Dendritic cell treated with granulocyte-macrophage colony-stimulating factor and Interleukin-4, amounts not matched to agents 40 ng/mL and 50 ng/mL, for 4 days (primary cell): Measurements from ENCODE around the gene GALNT17.

Source experiments
- H3K27ac Mint-ChIP-seq: one replicate; pipeline ENCODE4 v1.8.0; 2022; ENCODE audit warnings: mild to moderate bottlenecking, mixed read lengths
- H3K27me3 Mint-ChIP-seq: one replicate; pipeline ENCODE4 v1.8.0; 2022; ENCODE audit warnings: mild to moderate bottlenecking, mixed read lengths
- H3K36me3 Mint-ChIP-seq: one replicate; pipeline ENCODE4 v1.8.0; 2022; ENCODE audit warnings: low read depth, mixed read lengths
- H3K4me1 Mint-ChIP-seq: one replicate; pipeline ENCODE4 v1.8.0; 2022; ENCODE audit warnings: low read depth, mixed read lengths
- H3K4me3 Mint-ChIP-seq: one replicate; pipeline ENCODE4 v1.8.0; 2022; ENCODE audit warnings: mild to moderate bottlenecking, moderate library complexity, mixed read lengths
- H3K9me3 Mint-ChIP-seq: one replicate; pipeline ENCODE4 v1.8.0; 2022; ENCODE audit warnings: mixed read lengths
- intact Hi-C: fragments of 100-400 bp; cut with micrococcal nuclease; formaldehyde crosslinking; loops from one replicate; pipeline ENCODE4 v1.15.0; 2022

The GALNT17 gene

GRCh38 chr7:71594736-71595135 is 462.8 kb downstream of the GALNT17 start:
- Mint-ChIP-seq H3K27ac (no peak overlapping the region), H3K9me3 (peaks cover 9% of the 10 kb centered on the region), H3K27me3 (no peaks in the 10 kb centered on the region), H3K4me3 (no peak overlapping the region), H3K36me3 (no peaks in the 10 kb centered on the region), H3K4me1 (no peaks in the 10 kb centered on the region)
- intact Hi-C loops, result no loop called here

GRCh38 chr7:71595176-71595575 is 463.2 kb downstream of the GALNT17 start:
- Mint-ChIP-seq H3K9me3 (peaks cover 9% of the 10 kb centered on the region), H3K4me1 (no peaks in the 10 kb centered on the region), H3K27me3 (no peaks in the 10 kb centered on the region), H3K36me3 (no peaks in the 10 kb centered on the region), H3K4me3 (no peak overlapping the region), H3K27ac (no peak overlapping the region)
- intact Hi-C loops, result no loop called here

- Mint-ChIP-seq H3K4me1 (no peaks in the 10 kb centered on the region), H3K27me3 (no peaks in the 10 kb centered on the region), H3K36me3 (no peaks in the 10 kb centered on the region), H3K27ac (no peak overlapping the region), H3K4me3 (no peak overlapping the region), H3K9me3 (no peaks in the 10 kb centered on the region)
- intact Hi-C loops, result no loop called here
Measured at GRCh38 chr7:71598553-71598952, 466.6 kb downstream of the GALNT17 start.

GRCh38 chr7:71601851-71602250 is 469.9 kb downstream of the GALNT17 start:
- intact Hi-C loops, result no loop called here
- Mint-ChIP-seq H3K4me3 (no peak overlapping the region), H3K27me3 (no peaks in the 10 kb centered on the region), H3K27ac (no peak overlapping the region), H3K4me1 (no peaks in the 10 kb centered on the region), H3K36me3 (no peaks in the 10 kb centered on the region), H3K9me3 (peaks cover 9% of the 10 kb centered on the region)

- H3K36me3 Mint-ChIP-seq, result no peaks in the 10 kb centered on the region
- H3K27ac Mint-ChIP-seq, result no peak overlapping the region
- H3K4me3 Mint-ChIP-seq, result no peak overlapping the region
- intact Hi-C loops, result no loop called here
- peaks cover 26% of the 10 kb centered on the region for H3K9me3 Mint-ChIP-seq
- H3K27me3 Mint-ChIP-seq, result no peaks in the 10 kb centered on the region
- H3K4me1 Mint-ChIP-seq, result no peaks in the 10 kb centered on the region
Measured at GRCh38 chr7:71604818-71605414, 473.0 kb downstream of the GALNT17 start.

- intact Hi-C loops, result no loop called here
- H3K9me3 Mint-ChIP-seq, result peaks cover 17% of the 10 kb centered on the region
- H3K4me1 Mint-ChIP-seq, result no peaks in the 10 kb centered on the region
- H3K27ac Mint-ChIP-seq, result no peak overlapping the region
- H3K4me3 Mint-ChIP-seq, result no peak overlapping the region
- H3K36me3 Mint-ChIP-seq, result no peaks in the 10 kb centered on the region
- H3K27me3 Mint-ChIP-seq, result no peaks in the 10 kb centered on the region
Measured at GRCh38 chr7:71611986-71612385, 480.0 kb downstream of the GALNT17 start.

GRCh38 chr7:71612911-71613310 is 481.0 kb downstream of the GALNT17 start:
- no peak overlapping the region for H3K4me3 Mint-ChIP-seq

GRCh38 chr7:71613313-71613712 is 481.4 kb downstream of the GALNT17 start:
- Mint-ChIP-seq H3K4me1 (no peaks in the 10 kb centered on the region), H3K27ac (no peak overlapping the region), H3K36me3 (no peaks in the 10 kb centered on the region), H3K9me3 (peaks cover 8% of the 10 kb centered on the region), H3K4me3 (no peak overlapping the region), H3K27me3 (no peaks in the 10 kb centered on the region)
- intact Hi-C loops, result no loop called here

More at GRCh38 chr7:71612911-71613310, 481.0 kb downstream of the GALNT17 start:
- no peaks in the 10 kb centered on the region for H3K36me3 Mint-ChIP-seq
- no peaks in the 10 kb centered on the region for H3K27me3 Mint-ChIP-seq
- H3K9me3 Mint-ChIP-seq, result peaks cover 11% of the 10 kb centered on the region
- no peaks in the 10 kb centered on the region for H3K4me1 Mint-ChIP-seq
- no peak overlapping the region for H3K27ac Mint-ChIP-seq
- intact Hi-C loops, result no loop called here

- H3K4me3 Mint-ChIP-seq, result no peak overlapping the region
- intact Hi-C loops, result no loop called here
- H3K4me1 Mint-ChIP-seq, result no peaks in the 10 kb centered on the region
- no peaks in the 10 kb centered on the region for H3K27me3 Mint-ChIP-seq
- no peak overlapping the region for H3K27ac Mint-ChIP-seq
- H3K36me3 Mint-ChIP-seq, result no peaks in the 10 kb centered on the region
- H3K9me3 Mint-ChIP-seq, result no peaks in the 10 kb centered on the region
Measured at GRCh38 chr7:71615017-71615416, 483.1 kb downstream of the GALNT17 start.

- no peak overlapping the region for H3K27ac Mint-ChIP-seq
- no peak overlapping the region for H3K4me3 Mint-ChIP-seq
- H3K9me3 Mint-ChIP-seq, result peaks cover under 1% of the 10 kb centered on the region
- no peaks in the 10 kb centered on the region for H3K36me3 Mint-ChIP-seq
- H3K27me3 Mint-ChIP-seq, result no peaks in the 10 kb centered on the region
- intact Hi-C loops, result no loop called here
- no peaks in the 10 kb centered on the region for H3K4me1 Mint-ChIP-seq
Measured at GRCh38 chr7:71616217-71616616, 484.3 kb downstream of the GALNT17 start.

- H3K4me3 Mint-ChIP-seq, result no peak overlapping the region
- H3K4me1 Mint-ChIP-seq, result no peaks in the 10 kb centered on the region
- H3K36me3 Mint-ChIP-seq, result no peaks in the 10 kb centered on the region
- peaks cover 19% of the 10 kb centered on the region for H3K9me3 Mint-ChIP-seq
- intact Hi-C loops, result no loop called here
- no peak overlapping the region for H3K27ac Mint-ChIP-seq
- H3K27me3 Mint-ChIP-seq, result no peaks in the 10 kb centered on the region
Measured at GRCh38 chr7:71618278-71618677, 486.3 kb downstream of the GALNT17 start.

- peaks cover 19% of the 10 kb centered on the region for H3K9me3 Mint-ChIP-seq
- no peaks in the 10 kb centered on the region for H3K27me3 Mint-ChIP-seq
- no peaks in the 10 kb centered on the region for H3K4me1 Mint-ChIP-seq
- H3K27ac Mint-ChIP-seq, result no peak overlapping the region
- intact Hi-C loops, result no loop called here
- no peak overlapping the region for H3K4me3 Mint-ChIP-seq
- H3K36me3 Mint-ChIP-seq, result no peaks in the 10 kb centered on the region
Measured at GRCh38 chr7:71625545-71625944, 493.6 kb downstream of the GALNT17 start.

GRCh38 chr7:71626206-71626605 is 494.3 kb downstream of the GALNT17 start:
- H3K27ac Mint-ChIP-seq, result no peak overlapping the region
- intact Hi-C loops, result no loop called here
- H3K27me3 Mint-ChIP-seq, result no peaks in the 10 kb centered on the region
- no peaks in the 10 kb centered on the region for H3K4me1 Mint-ChIP-seq
- no peak overlapping the region for H3K4me3 Mint-ChIP-seq
- H3K9me3 Mint-ChIP-seq, result peaks cover 19% of the 10 kb centered on the region
- no peaks in the 10 kb centered on the region for H3K36me3 Mint-ChIP-seq

- intact Hi-C loops, result no loop called here
- H3K36me3 Mint-ChIP-seq, result no peaks in the 10 kb centered on the region
- no peak overlapping the region for H3K4me3 Mint-ChIP-seq
- peaks cover 4% of the 10 kb centered on the region for H3K9me3 Mint-ChIP-seq
- H3K27me3 Mint-ChIP-seq, result no peaks in the 10 kb centered on the region
- no peak overlapping the region for H3K27ac Mint-ChIP-seq
- H3K4me1 Mint-ChIP-seq, result no peaks in the 10 kb centered on the region
Measured at GRCh38 chr7:71627651-71628050, 495.7 kb downstream of the GALNT17 start.

GRCh38 chr7:71630516-71630915 is 498.6 kb downstream of the GALNT17 start:
- Mint-ChIP-seq H3K4me1 (no peaks in the 10 kb centered on the region), H3K9me3 (no peaks in the 10 kb centered on the region), H3K4me3 (no peak overlapping the region), H3K36me3 (no peaks in the 10 kb centered on the region), H3K27me3 (no peaks in the 10 kb centered on the region), H3K27ac (no peak overlapping the region)
- intact Hi-C loops, result no loop called here
